ENCODE results near the gene SLU7.

The SLU7 gene

DNA sequence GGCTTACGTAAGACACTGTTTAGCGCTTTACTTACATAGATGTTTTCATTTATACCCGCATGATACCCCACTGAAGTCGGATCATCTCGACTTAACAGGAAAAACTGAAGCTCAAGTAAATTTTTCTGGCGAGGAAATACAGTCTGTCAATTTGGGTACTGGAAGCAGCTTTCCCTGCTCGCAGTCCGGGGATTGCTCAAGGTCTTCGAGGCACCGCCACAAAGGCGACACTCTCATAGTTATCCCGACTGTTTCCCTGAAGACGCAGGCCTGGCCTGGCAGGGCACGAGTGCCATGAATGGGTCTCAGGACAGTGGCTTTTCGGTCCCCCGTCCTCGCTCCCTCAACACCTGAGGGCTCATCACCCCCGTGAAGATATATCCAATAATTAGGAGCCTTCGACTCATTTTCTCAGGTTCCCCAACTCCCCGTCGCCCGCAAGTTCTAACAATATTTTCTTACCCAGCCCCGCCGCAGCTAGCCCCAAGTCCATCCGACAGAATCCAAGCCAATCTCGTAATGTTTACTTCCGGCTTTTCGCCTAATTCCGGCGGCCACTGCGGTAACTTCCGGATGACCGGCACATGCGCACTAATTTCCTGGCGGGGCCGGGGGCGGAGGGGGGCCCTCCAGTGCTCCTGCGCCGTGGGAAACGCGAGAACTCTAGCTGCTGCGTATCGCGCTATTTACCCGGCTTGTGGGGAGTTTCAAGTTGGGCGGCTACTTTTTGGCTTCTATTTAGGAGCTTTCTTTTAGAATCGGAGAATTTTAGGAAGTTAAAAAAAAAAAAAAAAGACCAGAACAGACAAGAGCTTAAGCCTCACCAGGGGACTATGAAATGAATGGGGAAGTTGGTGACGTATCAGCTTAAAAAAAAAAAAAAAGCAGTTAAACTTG is at the start of gene SLU7:
SLU7 (minus strand) TSS at position 521 of the 897 bp plus-strand sequence. CDS start 3,787 bp downstream, outside the sequence.
- H3K4me3 ChIP-seq (ENCODE audit: control insufficient read depth, low read depth, low read length), result peak within 1 kb of the TSS; percentile 87
- peak; percentile 94 for DNase-seq (ENCODE audit: low read depth)
- TF ChIP-seq, protein P1, sequence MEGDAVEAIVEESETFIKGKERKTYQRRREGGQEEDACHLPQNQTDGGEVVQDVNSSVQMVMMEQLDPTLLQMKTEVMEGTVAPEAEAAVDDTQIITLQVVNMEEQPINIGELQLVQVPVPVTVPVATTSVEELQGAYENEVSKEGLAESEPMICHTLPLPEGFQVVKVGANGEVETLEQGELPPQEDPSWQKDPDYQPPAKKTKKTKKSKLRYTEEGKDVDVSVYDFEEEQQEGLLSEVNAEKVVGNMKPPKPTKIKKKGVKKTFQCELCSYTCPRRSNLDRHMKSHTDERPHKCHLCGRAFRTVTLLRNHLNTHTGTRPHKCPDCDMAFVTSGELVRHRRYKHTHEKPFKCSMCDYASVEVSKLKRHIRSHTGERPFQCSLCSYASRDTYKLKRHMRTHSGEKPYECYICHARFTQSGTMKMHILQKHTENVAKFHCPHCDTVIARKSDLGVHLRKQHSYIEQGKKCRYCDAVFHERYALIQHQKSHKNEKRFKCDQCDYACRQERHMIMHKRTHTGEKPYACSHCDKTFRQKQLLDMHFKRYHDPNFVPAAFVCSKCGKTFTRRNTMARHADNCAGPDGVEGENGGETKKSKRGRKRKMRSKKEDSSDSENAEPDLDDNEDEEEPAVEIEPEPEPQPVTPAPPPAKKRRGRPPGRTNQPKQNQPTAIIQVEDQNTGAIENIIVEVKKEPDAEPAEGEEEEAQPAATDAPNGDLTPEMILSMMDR (conservative IDR thresholded peaks at IDR 0.05; ENCODE audit: control insufficient read depth, insufficient read depth, low read depth, low read length), result no peak

DNA sequence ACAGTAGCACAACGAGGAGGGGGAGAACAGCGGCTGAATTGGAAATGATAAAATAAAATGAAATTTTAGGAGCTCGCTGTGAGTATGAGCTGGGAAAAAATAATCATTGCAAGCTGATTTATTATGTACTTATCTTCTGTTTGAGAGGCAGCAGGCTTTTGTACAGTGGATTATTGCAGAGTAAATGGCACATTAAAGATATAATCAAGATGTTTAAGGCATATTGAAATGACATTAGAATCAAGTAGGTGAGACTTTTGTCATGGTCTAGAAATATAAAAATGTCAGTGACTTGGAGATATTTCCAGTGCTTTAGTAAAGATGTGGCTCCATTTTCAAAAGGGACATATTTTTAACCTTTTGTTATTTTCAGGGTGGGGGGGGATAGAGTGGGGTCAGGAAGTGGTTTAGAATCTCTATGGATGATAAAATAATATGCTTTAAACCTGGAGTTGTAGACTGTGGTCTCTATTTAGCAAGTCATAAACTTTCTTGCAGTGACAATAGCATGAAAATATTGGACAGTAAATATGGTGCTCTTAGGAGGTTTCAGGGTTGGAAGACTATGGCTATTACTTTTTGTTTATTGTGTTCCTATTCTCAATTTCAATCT is 49.6 kb upstream of the SLU7 start:
- TF ChIP-seq, protein P1 (conservative IDR thresholded peaks at IDR 0.05; ENCODE audit: control insufficient read depth, insufficient read depth, low read depth, low read length), result no peak
- DNase-seq (ENCODE audit: low read depth), result no peak
- no peak overlapping the region for H3K4me3 ChIP-seq (ENCODE audit: control insufficient read depth, low read depth, low read length)

DNA sequence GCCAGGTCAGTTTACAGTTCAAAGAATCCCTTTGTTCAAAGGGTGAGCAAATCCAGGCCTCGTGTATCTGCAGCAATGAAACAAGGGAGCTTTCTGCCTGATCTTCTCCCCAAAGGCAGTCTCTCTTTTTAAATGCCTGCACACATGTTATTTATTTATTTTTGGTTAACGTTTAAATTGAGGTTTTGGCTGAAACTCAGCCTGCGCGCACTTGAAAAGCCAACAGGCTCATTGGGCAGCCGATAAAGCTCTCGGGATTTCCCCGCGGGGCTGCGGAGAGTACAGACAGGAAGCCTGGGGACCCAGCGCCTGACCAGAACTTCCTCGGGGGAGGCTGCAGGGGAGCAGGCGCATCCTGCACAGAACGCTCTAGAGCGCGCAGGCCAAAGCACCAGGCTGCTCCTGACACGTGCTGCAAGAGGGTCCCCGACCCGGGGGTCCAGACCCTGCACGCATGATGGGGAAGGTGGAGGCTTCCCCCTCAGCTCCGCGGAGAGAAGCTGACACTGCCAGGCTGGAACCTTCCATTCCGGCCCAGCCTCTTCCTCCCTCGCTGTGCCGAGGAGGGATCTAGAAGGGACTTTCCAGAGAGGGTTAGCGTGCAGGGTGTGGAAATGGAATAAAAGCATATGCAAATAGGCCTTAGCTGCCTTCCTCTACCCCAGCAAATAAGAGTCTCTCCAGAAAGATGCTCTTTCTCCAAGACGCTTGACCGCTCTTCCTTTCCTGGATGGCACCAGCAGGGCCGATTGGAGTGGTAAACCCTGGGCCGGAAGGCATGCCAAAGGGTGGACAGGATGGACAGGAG is 48.9 kb upstream of the SLU7 start:
- peak overlapping the region; percentile 13 for H3K4me3 ChIP-seq (ENCODE audit: control insufficient read depth, low read depth, low read length)
- DNase-seq (ENCODE audit: low read depth), result peak; percentile 84
- TF ChIP-seq, protein P1 (conservative IDR thresholded peaks at IDR 0.05; ENCODE audit: control insufficient read depth, insufficient read depth, low read depth, low read length), result no peak

DNA sequence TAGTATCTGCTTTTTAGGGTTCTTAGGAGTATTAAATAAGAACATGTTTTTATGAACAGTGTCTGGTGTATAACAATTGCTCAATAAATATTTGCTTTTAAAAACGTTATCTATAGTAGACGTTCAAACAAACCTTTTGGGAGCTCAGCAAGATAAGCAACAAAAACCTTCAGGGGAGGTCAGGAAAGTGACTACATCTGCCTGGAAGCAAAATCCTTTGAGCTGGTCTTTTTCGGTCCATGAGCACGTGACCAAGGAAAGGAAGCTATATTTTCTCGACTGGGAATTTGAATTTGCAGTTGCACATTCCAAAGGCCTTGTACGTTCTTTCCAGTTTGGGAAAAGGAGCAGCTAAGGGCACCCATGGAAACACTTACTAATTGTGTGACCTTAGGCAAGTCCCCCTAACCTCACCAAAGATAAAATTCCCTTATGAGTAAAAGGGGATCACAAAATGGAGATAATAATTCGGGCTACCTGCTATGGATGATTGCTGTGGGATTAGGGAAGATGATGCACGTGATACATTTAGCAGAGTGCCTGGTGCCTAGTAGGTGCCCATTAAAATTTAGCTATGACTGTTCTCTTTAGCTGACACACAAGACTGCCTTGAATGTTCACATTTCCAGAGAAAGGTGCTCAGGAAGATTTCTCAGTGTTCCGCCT is 48.1 kb upstream of the SLU7 start:
- DNase-seq (ENCODE audit: low read depth), result peak; percentile 35
- no peak overlapping the region for H3K4me3 ChIP-seq (ENCODE audit: control insufficient read depth, low read depth, low read length)
- TF ChIP-seq, protein P1 (conservative IDR thresholded peaks at IDR 0.05; ENCODE audit: control insufficient read depth, insufficient read depth, low read depth, low read length), result no peak

DNA sequence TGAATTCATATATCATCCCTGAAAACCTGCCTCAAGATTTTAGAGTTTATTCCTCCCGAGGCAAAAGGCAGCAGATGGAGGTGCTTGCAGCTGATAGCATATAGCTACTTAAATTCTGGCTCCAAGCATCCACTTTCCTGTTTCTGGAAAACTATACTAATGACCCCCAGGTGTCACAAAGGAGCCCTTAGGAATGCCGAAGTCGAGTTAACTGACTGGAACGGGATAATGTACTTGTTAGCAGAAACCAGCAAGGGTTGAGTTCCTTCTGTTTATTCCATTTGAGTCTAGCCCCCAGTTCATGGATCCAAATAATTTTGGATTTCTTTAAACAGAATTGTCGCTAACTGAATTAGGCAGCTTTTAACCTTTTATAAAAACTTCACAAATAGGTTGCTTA is 47.2 kb upstream of the SLU7 start:
- TF ChIP-seq, protein P1 (conservative IDR thresholded peaks at IDR 0.05; ENCODE audit: control insufficient read depth, insufficient read depth, low read depth, low read length), result no peak
- no peak overlapping the region for H3K4me3 ChIP-seq (ENCODE audit: control insufficient read depth, low read depth, low read length)
- no peak for DNase-seq (ENCODE audit: low read depth)

DNA sequence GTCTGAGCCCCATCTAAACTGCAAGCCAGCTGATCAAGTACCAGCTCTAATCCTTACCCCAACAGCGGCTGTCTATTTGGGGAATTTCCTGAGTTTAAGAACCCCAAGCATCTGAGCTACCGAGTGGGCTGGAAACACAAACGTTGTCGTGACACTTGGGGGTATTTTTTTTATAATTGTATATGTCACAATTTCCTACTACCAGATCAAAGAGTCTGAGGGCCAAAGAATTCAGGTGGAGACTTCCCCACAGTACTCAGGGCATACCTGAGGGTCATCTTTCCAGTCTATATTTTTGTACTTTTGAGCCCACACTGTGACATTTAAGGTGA is 45.6 kb upstream of the SLU7 start:
- DNase-seq (ENCODE audit: low read depth), result no peak
- H3K4me3 ChIP-seq (ENCODE audit: control insufficient read depth, low read depth, low read length), result no peak overlapping the region
- TF ChIP-seq, protein P1 (conservative IDR thresholded peaks at IDR 0.05; ENCODE audit: control insufficient read depth, insufficient read depth, low read depth, low read length), result no peak
